Stimulated activated CD8-positive, alpha-beta memory T cell treated with anti-CD3 and anti-CD28 coated beads, Interleukin-7, amount 100 ng/mL, for 1 hour (primary cell): Measurements from ENCODE around the gene TIMM9.
"Not testable (repeated sequence)": the region's sequence is repeated elsewhere in the genome, so short reads cannot be mapped to it uniquely, and the experiment has no call there.

ENCODE experiments used
- DNase-seq, 2 donors: peaks; one replicate each; pipeline ENCODE4 v3.0.0-alpha.2; 2020; ENCODE audit warnings: low read depth in 2 of 2

TIMM9 gene

DNA sequence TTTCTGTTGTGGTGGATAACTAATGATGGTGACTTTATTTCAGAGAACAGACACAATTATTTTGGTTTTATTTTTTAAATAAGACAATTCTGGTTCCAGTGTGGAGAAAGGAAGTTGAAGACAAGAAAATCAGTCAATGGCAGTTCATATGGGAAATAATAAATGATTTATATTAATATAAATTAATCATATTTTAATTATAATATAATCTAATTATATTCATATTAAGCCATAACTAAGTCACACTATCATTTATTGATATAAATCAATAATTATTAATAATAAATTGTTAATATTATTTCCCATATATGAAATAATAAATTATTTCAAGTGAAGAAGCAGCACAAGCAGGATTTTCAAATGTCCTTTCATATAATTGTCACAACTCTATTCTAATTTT, 28.8 kb downstream of the TIMM9 start:
- no peak for DNase-seq

- no peak for DNase-seq
Observed at GRCh38 chr14:58397156-58397555, 30.2 kb downstream of the TIMM9 start.

GRCh38 chr14:58395812-58396788, 31.2 kb downstream of the TIMM9 start, which contains the start of gene TOMM20L:
TOMM20L (plus strand) TSS chr14:58395930; CDS start chr14:58395958, 28 bp downstream.
- peak; percentile 46 for DNase-seq

DNA sequence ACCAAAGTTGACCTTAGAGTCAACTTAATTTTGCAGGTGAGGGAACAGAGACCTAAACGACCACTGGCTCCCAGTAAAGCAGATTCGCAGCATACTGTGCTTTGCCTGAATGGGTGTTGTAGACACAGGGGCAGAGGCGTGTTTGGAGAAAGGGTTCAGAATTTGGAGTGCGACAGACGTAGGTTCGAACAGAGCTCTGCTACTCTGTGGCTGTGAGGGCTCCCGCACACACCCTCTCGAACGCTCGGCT, 31.8 kb downstream of the TIMM9 start:
- no peak for DNase-seq

- DNase-seq = no peak
Observed at GRCh38 chr14:58390830-58391229, 36.5 kb downstream of the TIMM9 start.

- no peak for DNase-seq
Observed at GRCh38 chr14:58376791-58377190, 50.5 kb downstream of the TIMM9 start.

DNA sequence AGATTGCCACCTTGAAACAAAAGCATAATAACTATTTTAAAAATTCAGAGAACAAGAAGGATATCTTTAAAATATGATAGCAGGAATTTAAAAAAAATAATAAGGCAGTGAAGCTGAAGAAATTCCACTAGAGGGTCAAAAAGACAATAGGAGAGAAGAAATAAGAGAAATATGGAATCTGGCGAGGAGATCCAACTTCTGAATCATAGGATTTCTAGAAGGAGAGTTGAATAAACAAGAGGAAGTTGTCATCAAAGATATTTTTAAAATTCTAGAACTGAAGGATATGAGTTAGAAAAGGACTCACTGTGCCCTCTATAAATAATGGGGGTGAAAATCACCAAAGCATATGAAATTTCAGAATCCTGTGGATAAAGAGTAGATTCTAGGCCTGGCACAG, 58.4 kb downstream of the TIMM9 start:
- no peak for DNase-seq

DNA sequence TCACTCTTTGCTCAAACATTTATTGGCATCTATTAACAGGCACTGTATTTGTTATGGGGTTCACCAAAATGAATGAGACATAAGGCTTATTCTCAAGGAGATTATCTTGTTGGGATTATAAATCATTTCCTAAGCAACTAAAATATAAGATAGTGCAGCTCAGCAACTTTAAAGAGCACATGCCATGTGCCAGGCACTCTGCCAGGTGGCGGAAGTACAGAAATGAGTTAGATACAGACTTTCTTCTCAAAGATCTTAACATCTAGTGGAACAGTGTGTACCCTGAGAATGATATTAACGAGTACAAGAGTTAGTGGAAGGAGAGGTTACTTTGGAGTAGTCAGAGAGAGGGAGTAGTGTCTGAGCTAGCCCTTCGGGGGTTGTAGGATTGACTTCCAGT, 60.0 kb downstream of the TIMM9 start:
- no peak for DNase-seq

DNA sequence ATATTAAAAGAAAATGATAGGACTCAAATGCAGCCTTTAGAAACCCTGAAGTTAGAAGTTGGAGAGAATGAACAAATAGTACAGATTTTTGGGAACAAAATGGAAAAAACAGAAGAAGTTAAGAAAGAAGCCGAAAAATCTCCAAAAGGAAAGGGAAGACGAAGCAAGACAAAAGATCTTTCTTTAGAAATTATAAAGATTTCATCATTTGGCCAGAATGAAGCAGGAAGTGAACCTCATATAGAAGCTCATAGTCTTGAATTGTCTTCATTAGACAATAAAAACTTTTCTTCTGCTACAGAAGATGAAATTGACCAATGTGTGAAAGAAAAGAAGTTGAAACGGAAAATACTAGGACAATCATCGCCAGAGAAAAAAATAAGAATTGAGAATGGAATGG, 63.0 kb downstream of the TIMM9 start:
- no peak for DNase-seq

- DNase-seq = no peak
Observed at GRCh38 chr14:58362798-58363412, 64.4 kb downstream of the TIMM9 start.

GRCh38 chr14:58362272-58362671, 65.1 kb downstream of the TIMM9 start:
- not testable (repeated sequence) for DNase-seq
